Measurements from ENCODE around the gene SLC5A2.
"Not testable (repeated sequence)": the region's sequence is repeated elsewhere in the genome, so short reads cannot be mapped to it uniquely, and the experiment has no call there.

Gene SLC5A2

GRCh38 chr16:31483081-31483480, at the start of gene SLC5A2:
SLC5A2 (plus strand) TSS chr16:31483123; CDS start chr16:31483137, 14 bp downstream.
- Histone ChIP-seq H3K27me3 (ENCODE audit: control insufficient read depth in 5 of 5, insufficient read depth in 4 of 5, low read length in 5 of 5) (peaks cover 13 to 36% (median 30%) of the 10 kb centered on the region in 5 donors), H3K4me3 (ENCODE audit: low read depth in 1 of 5, low read length in 5 of 5) (no peak within 1 kb of the TSS), H3K36me3 (ENCODE audit: control insufficient read depth in 5 of 5, insufficient read depth in 5 of 5, low read length in 5 of 5) (peaks cover 0 to 5% (median 0%) of the 10 kb centered on the region in 5 donors), H3K27ac (ENCODE audit: low read depth, low read length) (no peak within 1 kb of the TSS), H3K4me1 (ENCODE audit: control insufficient read depth in 5 of 5, insufficient read depth in 5 of 5, low read length in 5 of 5) (peaks cover 2 to 23% (median 18%) of the 10 kb centered on the region in 5 donors), H3K9ac (ENCODE audit: low read length in 5 of 5) (no peak within 1 kb of the TSS), H3K9me3 (ENCODE audit: control insufficient read depth in 5 of 5, low read length in 5 of 5) (no peaks in the 10 kb centered on the region)

DNA sequence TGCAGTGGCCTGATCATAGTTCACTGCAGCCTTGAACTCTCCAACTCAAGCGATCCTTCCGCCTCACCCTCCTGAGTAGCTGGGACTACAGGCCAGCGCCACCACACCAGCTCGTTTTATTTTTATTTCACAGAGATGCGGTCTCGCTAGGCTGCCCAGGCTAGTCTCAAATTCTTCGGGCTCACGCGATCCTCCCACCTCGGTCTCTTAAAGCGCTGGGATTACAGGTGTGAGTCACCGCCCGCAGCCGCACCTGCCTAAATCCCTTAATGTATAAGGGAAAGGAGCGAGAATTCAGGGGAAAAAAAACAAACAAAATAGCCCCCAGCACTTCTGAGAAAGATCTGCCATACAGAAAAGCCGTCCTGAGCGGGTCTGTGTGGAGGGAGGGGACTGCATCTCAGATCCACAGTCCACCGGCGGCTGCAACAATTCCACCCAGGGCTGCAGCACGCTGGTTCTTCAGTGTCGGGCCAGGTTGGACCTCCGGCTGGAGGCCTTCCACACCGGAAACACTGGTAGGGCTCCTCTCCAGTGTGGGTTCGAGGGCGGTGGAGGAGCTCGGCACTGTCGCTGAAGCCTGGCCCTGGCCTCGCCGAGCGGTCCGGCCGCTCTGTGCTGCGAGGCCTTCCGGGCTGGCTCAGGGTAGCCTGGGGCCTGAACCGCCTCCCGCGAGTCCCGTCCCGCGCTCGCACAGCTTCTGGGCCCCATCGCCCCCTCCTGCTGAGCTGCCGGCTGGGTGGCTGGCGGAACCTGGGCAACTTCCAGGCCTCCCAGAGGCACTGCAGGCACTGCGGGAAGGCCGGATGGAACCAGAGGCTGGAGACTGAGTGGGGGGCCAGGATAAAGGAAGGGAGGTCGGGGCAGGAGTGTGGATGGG, 47.3 kb upstream of the SLC5A2 start:
- H3K27me3 ChIP-seq (ENCODE audit: control insufficient read depth in 5 of 5, insufficient read depth in 4 of 5, low read length in 5 of 5): no peaks in the 10 kb centered on the region
- H3K36me3 ChIP-seq (ENCODE audit: control insufficient read depth in 5 of 5, insufficient read depth in 5 of 5, low read length in 5 of 5): no peaks in the 10 kb centered on the region
- no peak overlapping the region for H3K4me3 ChIP-seq (ENCODE audit: low read depth in 1 of 5, low read length in 5 of 5)
- no peak overlapping the region for H3K9ac ChIP-seq (ENCODE audit: low read length in 5 of 5)
- H3K4me1 ChIP-seq (ENCODE audit: control insufficient read depth in 5 of 5, insufficient read depth in 5 of 5, low read length in 5 of 5): no peaks in the 10 kb centered on the region
- no peaks in the 10 kb centered on the region for H3K9me3 ChIP-seq (ENCODE audit: control insufficient read depth in 5 of 5, low read length in 5 of 5)
- no peak overlapping the region for H3K27ac ChIP-seq (ENCODE audit: low read depth, low read length)

- no peak overlapping the region for H3K4me3 ChIP-seq (ENCODE audit: low read depth in 1 of 5, low read length in 5 of 5)
- no peaks in the 10 kb centered on the region for H3K27me3 ChIP-seq (ENCODE audit: control insufficient read depth in 5 of 5, insufficient read depth in 4 of 5, low read length in 5 of 5)
- no peaks in the 10 kb centered on the region for H3K9me3 ChIP-seq (ENCODE audit: control insufficient read depth in 5 of 5, low read length in 5 of 5)
Measured at GRCh38 chr16:31436221-31437045, 46.5 kb upstream of the SLC5A2 start.

DNA sequence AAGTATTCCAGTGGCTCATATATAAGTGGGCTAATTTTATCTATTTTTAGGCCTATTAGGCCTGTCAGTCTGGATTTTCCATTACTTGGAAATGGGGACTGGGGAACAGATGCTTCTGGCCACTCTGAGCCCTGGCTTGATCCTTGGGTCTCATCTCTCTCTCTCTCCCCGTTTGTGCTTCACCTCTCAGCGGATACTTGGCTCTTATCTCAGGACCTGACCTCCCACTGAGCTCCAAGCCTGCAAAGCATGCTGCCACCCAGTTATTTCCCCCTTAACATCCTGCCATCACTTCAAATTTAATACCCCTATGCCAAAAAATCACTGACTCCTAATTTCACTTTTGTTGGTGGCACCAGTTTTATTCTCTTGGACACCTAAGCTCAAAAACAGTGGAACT, 44.5 kb upstream of the SLC5A2 start:
- H3K4me1 ChIP-seq (ENCODE audit: control insufficient read depth in 5 of 5, insufficient read depth in 5 of 5, low read length in 5 of 5): peaks cover 0 to 16% (median 11%) of the 10 kb centered on the region in 5 donors
- no peaks in the 10 kb centered on the region for H3K9me3 ChIP-seq (ENCODE audit: control insufficient read depth in 5 of 5, low read length in 5 of 5)
- no peak overlapping the region for H3K27ac ChIP-seq (ENCODE audit: low read depth, low read length)
- no peak overlapping the region for H3K4me3 ChIP-seq (ENCODE audit: low read depth in 1 of 5, low read length in 5 of 5)
- no peaks in the 10 kb centered on the region for H3K27me3 ChIP-seq (ENCODE audit: control insufficient read depth in 5 of 5, insufficient read depth in 4 of 5, low read length in 5 of 5)
- H3K9ac ChIP-seq (ENCODE audit: low read length in 5 of 5): no peak overlapping the region
- H3K36me3 ChIP-seq (ENCODE audit: control insufficient read depth in 5 of 5, insufficient read depth in 5 of 5, low read length in 5 of 5): no peaks in the 10 kb centered on the region

More at GRCh38 chr16:31436221-31437045, 46.5 kb upstream of the SLC5A2 start:
- H3K9ac ChIP-seq (ENCODE audit: low read length in 5 of 5): no peak overlapping the region
- no peaks in the 10 kb centered on the region for H3K36me3 ChIP-seq (ENCODE audit: control insufficient read depth in 5 of 5, insufficient read depth in 5 of 5, low read length in 5 of 5)
- no peaks in the 10 kb centered on the region for H3K4me1 ChIP-seq (ENCODE audit: control insufficient read depth in 5 of 5, insufficient read depth in 5 of 5, low read length in 5 of 5)
- no peak overlapping the region for H3K27ac ChIP-seq (ENCODE audit: low read depth, low read length)

GRCh38 chr16:31439023-31439422, 43.9 kb upstream of the SLC5A2 start:
- not testable (repeated sequence) for H3K4me3 ChIP-seq (ENCODE audit: low read depth in 1 of 5, low read length in 5 of 5); H3K27me3 ChIP-seq (ENCODE audit: control insufficient read depth in 5 of 5, insufficient read depth in 4 of 5, low read length in 5 of 5); H3K27ac ChIP-seq (ENCODE audit: low read depth, low read length); H3K36me3 ChIP-seq (ENCODE audit: control insufficient read depth in 5 of 5, insufficient read depth in 5 of 5, low read length in 5 of 5); H3K9me3 ChIP-seq (ENCODE audit: control insufficient read depth in 5 of 5, low read length in 5 of 5); H3K9ac ChIP-seq (ENCODE audit: low read length in 5 of 5)
- H3K4me1 ChIP-seq (ENCODE audit: control insufficient read depth in 5 of 5, insufficient read depth in 5 of 5, low read length in 5 of 5): peaks cover 0 to 16% (median 11%) of the 10 kb centered on the region in 5 donors

DNA sequence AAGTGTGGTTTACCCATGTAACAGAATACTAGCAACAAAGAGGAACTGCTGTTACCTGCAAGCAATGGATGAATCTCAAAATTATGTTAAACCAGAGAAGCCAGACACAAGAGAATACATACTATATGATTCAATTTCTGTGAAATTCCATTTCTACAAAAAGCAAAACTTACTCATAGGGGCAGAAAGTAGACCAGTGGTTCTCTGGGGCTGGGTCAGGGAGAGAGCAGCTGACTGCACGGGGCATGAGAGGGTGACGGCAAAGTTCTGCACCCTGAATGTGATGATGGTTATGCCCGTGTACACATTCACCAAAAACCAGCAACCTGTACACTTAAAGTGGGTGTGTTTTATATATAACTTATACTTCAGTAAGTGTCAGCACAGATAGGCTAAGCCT, 43.4 kb upstream of the SLC5A2 start:
- Histone ChIP-seq H3K9ac (ENCODE audit: low read length in 5 of 5) (no peak overlapping the region), H3K27ac (ENCODE audit: low read depth, low read length) (no peak overlapping the region), H3K9me3 (ENCODE audit: control insufficient read depth in 5 of 5, low read length in 5 of 5) (no peaks in the 10 kb centered on the region), H3K4me1 (ENCODE audit: control insufficient read depth in 5 of 5, insufficient read depth in 5 of 5, low read length in 5 of 5) (peaks cover 0 to 16% (median 11%) of the 10 kb centered on the region in 5 donors), H3K4me3 (ENCODE audit: low read depth in 1 of 5, low read length in 5 of 5) (no peak overlapping the region), H3K27me3 (ENCODE audit: control insufficient read depth in 5 of 5, insufficient read depth in 4 of 5, low read length in 5 of 5) (no peaks in the 10 kb centered on the region), H3K36me3 (ENCODE audit: control insufficient read depth in 5 of 5, insufficient read depth in 5 of 5, low read length in 5 of 5) (no peaks in the 10 kb centered on the region)

GRCh38 chr16:31440516-31441184, 42.3 kb upstream of the SLC5A2 start:
- Histone ChIP-seq H3K4me1 (ENCODE audit: control insufficient read depth in 5 of 5, insufficient read depth in 5 of 5, low read length in 5 of 5) (peaks cover 0 to 16% (median 11%) of the 10 kb centered on the region in 5 donors), H3K9me3 (ENCODE audit: control insufficient read depth in 5 of 5, low read length in 5 of 5) (no peaks in the 10 kb centered on the region), H3K27ac (ENCODE audit: low read depth, low read length) (no peak overlapping the region), H3K4me3 (ENCODE audit: low read depth in 1 of 5, low read length in 5 of 5) (no peak overlapping the region), H3K27me3 (ENCODE audit: control insufficient read depth in 5 of 5, insufficient read depth in 4 of 5, low read length in 5 of 5) (no peaks in the 10 kb centered on the region), H3K36me3 (ENCODE audit: control insufficient read depth in 5 of 5, insufficient read depth in 5 of 5, low read length in 5 of 5) (no peaks in the 10 kb centered on the region), H3K9ac (ENCODE audit: low read length in 5 of 5) (no peak overlapping the region)

DNA sequence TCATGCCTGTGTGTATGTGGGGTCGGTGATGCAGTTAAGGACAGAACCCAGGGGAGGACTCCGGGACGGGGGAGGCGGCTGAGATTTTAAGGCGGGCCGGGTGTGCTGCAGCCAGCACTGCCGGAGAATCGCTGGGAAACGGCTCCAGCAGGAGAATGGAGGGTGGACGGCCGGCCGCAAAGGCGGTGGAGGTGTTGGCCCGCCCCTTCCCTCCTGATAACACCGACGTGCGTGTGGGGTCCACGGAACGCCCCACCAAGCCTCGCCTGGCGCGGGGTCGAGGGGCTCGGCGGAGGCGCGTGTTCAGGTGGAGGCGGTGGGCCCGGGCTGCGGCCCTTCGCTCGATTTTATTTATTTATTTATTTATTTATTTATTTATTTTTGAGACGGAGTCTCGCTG, 41.0 kb upstream of the SLC5A2 start:
- peak overlapping the region in 3 of 5 donors; percentile 71 to 87 (median 82) for H3K9ac ChIP-seq (ENCODE audit: low read length in 5 of 5)
- no peak overlapping the region for H3K27ac ChIP-seq (ENCODE audit: low read depth, low read length)
- H3K36me3 ChIP-seq (ENCODE audit: control insufficient read depth in 5 of 5, insufficient read depth in 5 of 5, low read length in 5 of 5): no peaks in the 10 kb centered on the region
- H3K9me3 ChIP-seq (ENCODE audit: control insufficient read depth in 5 of 5, low read length in 5 of 5): no peaks in the 10 kb centered on the region
- peak overlapping the region in 4 of 5 donors; percentile 28 to 84 (median 80) for H3K4me3 ChIP-seq (ENCODE audit: low read depth in 1 of 5, low read length in 5 of 5)
- H3K27me3 ChIP-seq (ENCODE audit: control insufficient read depth in 5 of 5, insufficient read depth in 4 of 5, low read length in 5 of 5): no peaks in the 10 kb centered on the region
- H3K4me1 ChIP-seq (ENCODE audit: control insufficient read depth in 5 of 5, insufficient read depth in 5 of 5, low read length in 5 of 5): peaks cover 0 to 16% (median 11%) of the 10 kb centered on the region in 5 donors

GRCh38 chr16:31445931-31446330, 37.0 kb upstream of the SLC5A2 start:
- not testable (repeated sequence) for H3K36me3 ChIP-seq (ENCODE audit: control insufficient read depth in 5 of 5, insufficient read depth in 5 of 5, low read length in 5 of 5); H3K4me3 ChIP-seq (ENCODE audit: low read depth in 1 of 5, low read length in 5 of 5); H3K9ac ChIP-seq (ENCODE audit: low read length in 5 of 5); H3K27me3 ChIP-seq (ENCODE audit: control insufficient read depth in 5 of 5, insufficient read depth in 4 of 5, low read length in 5 of 5); H3K27ac ChIP-seq (ENCODE audit: low read depth, low read length); H3K9me3 ChIP-seq (ENCODE audit: control insufficient read depth in 5 of 5, low read length in 5 of 5)
- peaks cover 0 to 16% (median 11%) of the 10 kb centered on the region in 5 donors for H3K4me1 ChIP-seq (ENCODE audit: control insufficient read depth in 5 of 5, insufficient read depth in 5 of 5, low read length in 5 of 5)
